Spleen (tissue), 7 donors: ENCODE data around the gene USP2.

Source experiments
- POLR2A ChIP-seq, 3 donors: fragments of 450-650 bp; IDR thresholded peaks; one replicate each; pipeline ENCODE4 v1.5.1; 2017; ENCODE audit warnings: antibody characterized with exemption in 3 of 3, mild to moderate bottlenecking in 1 of 3
- POLR2AphosphoS5 ChIP-seq, 3 donors: sonication (generic); formaldehyde crosslinking; IDR thresholded peaks; one replicate each; pipeline ENCODE4 v1.5.1; 2017; ENCODE audit warnings: antibody characterized with exemption in 3 of 3
- TF ChIP-seq, protein P1 (sequence below), 11 experiments: fragments of 200-600 bp in 7 of 11; fragments of 450-650 bp in 4 of 11; sonication (generic) in 4 of 11; IDR thresholded peaks in 8 of 11; conservative IDR thresholded peaks in 3 of 11; 1 replicate in 7 of 11; 2 replicates in 4 of 11; pipeline versions ENCODE4 v1.4.0 to v1.8.0; 2016 to 2021; ENCODE audit warnings: antibody characterized with exemption in 11 of 11, inconsistent platforms in 4 of 11, mild to moderate bottlenecking in 1 of 11
- donor health status: DM: no; HTN: no; CAD: no; lungs with moderate emphysema.
- donor health status: DM: no; HTN: no; CAD: no.
- donor health status: DM: no; HTN: no; CAD: no.

GRCh38 chr11:119367661-119368120, 13.8 kb downstream of the USP2 start:
- TF ChIP-seq, protein P1, sequence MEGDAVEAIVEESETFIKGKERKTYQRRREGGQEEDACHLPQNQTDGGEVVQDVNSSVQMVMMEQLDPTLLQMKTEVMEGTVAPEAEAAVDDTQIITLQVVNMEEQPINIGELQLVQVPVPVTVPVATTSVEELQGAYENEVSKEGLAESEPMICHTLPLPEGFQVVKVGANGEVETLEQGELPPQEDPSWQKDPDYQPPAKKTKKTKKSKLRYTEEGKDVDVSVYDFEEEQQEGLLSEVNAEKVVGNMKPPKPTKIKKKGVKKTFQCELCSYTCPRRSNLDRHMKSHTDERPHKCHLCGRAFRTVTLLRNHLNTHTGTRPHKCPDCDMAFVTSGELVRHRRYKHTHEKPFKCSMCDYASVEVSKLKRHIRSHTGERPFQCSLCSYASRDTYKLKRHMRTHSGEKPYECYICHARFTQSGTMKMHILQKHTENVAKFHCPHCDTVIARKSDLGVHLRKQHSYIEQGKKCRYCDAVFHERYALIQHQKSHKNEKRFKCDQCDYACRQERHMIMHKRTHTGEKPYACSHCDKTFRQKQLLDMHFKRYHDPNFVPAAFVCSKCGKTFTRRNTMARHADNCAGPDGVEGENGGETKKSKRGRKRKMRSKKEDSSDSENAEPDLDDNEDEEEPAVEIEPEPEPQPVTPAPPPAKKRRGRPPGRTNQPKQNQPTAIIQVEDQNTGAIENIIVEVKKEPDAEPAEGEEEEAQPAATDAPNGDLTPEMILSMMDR (IDR thresholded peaks at IDR 0.05 in 8 of 11, conservative IDR thresholded peaks at IDR 0.05 in 3 of 11) = no peak
- no peak for TF ChIP-seq POLR2A (IDR thresholded peaks at IDR 0.05)
- TF ChIP-seq POLR2AphosphoS5 (IDR thresholded peaks at IDR 0.05) = no peak
